CD4-positive, alpha-beta T cell treated with Interleukin-4 for 4 hours (primary cell): ENCODE data around the gene HRG.
A peak's percentile ranks its signal among the peaks of the same experiment; 100 is the strongest.
"Not testable (repeated sequence)": the region's sequence is repeated elsewhere in the genome, so short reads cannot be mapped to it uniquely, and the experiment has no call there.

ENCODE experiments used
- DNase-seq: peaks from one replicate; pipeline ENCODE4 v3.0.0-alpha.2; 2020

The HRG gene

DNA sequence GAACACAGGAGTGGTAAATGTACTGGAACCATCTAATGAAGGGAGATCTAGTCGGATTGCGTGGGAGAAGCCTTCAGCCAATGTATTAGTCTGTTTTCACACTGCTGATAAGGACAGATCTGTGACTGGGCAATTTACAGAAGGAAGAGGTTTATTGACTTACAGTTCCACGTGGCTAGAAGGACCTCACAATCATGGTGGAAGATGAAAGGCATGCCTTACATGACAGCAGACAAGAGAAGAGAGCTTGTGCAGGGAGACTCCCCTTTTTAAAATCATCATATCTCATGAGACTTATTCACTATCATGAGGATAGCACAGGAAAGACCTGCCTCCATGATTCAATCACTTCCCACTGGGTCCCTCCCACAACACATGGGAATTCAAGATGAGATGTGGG, 17.0 kb downstream of the HRG start:
- no peak for DNase-seq

DNA sequence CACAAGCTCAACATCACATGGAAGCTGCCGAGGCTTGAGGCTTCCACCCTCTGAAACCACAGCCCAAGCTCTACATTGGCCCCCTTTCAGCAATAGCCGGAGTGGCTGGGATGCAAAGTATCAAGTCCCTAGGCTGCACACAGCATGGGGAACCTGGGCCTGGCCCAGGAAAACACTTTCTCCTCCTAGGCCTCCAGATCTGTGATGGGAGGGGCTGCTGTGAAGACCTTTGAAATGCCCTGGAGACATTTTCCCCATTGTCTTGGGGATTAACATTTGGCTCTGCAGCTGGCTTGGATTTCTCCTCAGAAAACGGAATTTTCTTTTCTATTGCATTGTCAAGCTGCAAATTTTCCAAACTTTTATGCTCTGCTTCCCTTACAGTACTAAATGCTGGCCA, 18.2 kb downstream of the HRG start:
- DNase-seq: no peak

DNA sequence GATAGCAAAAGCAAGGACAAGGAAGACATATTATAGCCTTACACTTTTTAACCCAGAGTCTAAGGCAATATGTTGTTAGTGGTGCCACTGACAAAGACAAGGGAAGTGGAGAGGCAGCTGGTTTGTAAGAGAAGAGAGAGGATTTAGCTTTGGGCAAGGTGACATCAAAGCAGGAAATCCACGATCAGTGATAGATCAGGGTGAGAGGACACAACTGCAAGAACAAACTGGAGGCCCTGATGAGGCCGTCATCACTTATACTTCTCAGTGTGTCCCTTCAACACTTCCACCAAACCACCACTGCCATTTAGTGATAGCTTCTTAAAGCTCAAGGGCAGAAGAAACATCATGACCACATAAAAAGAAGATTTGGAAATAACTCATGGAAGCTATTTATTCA, 20.7 kb downstream of the HRG start:
- DNase-seq: not testable (repeated sequence)

DNA sequence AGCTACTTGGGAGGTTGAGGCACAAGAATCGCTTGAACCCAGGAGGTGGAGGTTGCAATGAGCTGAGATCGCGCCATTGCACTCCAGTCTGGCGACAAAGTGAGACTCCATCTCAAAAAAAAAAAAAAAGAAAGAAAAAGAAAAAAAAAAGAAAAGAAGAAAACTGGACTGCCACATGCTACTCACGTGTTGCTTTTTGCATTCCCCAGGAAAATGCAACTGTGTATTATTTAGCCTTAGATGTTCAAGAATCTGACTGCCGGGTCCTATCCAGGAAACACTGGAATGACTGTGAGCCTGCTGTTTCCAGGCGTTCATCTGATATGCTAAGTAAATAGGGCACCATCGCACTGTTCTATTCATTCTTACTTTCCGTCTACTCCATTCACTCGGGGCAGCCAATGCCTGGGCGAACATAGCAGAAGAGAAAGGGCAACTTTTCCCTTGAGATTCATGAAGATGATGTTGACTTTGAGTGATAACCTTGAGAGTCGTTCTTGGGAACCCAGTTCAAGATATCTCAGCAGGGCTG, 21.4 kb downstream of the HRG start:
- no peak for DNase-seq

DNA sequence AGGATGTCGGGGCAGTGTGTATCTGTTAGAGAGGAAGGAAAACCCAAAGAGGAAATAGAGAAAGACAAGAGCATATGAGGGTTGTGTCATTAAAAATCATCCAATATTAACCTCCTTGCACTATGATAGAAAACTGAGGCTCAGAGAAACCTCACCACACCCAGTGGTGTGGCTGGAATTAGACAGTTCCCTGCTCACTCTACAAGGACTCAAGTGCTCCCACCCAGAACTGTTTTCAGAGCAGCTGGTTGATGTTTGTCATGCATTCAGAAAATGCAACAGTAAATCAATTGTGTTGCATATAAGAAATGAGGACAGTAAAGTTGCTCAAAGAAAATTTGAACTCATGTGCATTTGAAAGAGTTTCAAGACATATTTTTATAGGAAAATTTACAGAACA, 24.5 kb downstream of the HRG start:
- not testable (repeated sequence) for DNase-seq

DNA sequence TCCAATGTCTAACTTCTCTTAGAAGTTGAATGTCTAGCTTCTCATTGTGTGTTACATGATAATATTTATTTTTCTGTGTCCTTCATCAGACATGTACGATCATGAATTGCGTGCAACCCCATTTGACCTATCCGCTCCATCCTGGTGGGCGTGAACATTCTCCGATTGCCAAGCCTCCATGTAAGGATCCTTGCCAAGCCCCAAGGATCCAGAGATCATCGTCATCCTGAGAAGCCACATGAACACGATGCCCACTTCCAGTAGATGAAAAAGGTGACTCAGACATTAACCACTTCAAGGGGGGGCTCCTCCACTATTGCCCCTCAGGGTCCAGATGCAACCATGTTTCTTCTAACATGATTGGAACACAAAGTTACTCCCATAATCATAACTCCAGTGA, 25.9 kb downstream of the HRG start:
- no peak for DNase-seq

DNA sequence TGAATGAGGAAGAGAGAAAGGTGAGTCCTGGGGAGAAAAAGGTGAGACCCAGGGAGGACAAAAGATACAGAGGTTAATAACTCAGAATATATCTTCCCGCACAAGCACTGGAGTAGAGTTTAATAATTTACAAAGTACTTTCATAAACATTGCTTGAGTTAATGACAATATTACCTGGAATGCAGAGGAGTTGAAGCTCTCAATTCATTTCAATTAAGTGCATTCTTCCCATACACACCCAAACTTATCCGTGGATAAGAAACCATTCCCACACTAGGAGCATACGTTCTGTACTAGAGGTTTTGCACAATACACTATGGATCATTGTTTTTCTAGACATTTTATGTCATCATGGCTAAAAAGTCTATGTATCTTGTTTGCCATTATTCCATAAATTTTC, 28.0 kb downstream of the HRG start:
- DNase-seq: no peak

DNA sequence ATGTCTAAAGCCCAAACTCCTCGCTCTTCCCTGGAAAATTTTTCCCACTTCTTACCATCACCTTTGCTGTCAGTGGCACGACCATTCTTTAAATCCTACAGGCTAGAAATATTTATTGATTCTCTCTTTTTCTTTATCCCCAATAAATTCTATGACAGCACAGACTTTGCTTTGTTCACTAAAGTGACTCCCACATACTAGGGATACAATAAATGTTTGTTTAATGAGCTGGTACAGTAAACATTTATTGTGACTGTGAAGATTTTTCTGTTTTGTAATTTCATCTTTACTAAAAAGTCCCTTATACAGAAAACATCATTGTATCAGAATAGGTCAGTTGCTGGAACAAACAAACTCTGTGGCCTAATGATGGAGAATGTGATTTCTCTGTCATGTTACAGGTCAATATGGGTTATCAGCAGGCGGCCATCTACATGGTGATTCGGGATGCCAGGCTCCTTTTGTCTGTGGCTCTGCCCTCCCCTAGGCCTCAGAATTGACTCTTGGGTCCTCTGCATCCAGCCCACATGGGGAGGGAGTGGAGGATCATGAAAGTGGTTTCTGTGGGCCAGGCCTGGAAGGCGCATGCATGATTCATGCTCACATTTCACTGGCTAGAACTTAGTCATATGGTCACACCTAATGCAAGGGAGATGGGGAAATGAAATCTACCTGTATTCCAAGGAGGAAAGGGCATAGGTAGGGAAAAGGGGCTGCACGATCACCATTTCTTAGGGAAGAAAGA, 28.6 kb downstream of the HRG start:
- DNase-seq: no peak

DNA sequence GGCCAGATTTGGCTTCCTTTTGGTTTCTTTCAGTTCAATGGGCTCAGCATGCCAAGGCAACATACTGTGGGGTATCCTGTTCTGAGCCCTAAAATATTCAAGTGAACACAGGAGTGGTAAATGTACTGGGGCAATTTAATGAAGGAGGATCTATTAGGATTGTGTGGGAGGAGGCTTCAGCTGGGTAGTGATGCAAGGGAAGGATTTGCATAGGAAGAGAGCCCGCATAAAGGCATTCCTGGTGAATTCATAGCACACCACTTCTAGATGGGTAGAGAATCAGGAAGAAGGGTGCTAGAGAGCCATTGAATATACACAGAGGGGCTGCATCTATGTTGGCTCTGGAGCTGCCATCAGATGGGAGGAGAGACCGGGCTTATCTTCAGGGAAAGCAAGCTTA, 30.7 kb downstream of the HRG start:
- DNase-seq: no peak

DNA sequence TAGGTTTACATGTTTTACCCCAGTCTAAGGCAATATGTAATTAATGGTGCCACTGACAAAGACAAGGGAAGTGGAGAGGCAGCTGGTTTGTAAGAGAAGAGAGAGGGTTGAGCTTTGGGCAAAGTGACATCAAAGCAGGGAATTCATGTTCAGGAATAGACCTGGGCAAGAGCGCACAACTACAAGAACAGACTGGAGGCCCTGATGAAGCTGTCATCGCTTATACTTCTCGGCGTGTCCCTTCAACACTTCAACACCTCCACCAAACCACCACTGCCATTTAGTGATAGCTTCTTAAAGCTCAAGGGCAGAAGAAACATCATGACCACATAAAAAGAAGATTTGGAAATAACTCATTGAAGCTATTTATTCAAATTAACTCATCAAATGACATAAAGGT, 31.7 kb downstream of the HRG start:
- no peak for DNase-seq

DNA sequence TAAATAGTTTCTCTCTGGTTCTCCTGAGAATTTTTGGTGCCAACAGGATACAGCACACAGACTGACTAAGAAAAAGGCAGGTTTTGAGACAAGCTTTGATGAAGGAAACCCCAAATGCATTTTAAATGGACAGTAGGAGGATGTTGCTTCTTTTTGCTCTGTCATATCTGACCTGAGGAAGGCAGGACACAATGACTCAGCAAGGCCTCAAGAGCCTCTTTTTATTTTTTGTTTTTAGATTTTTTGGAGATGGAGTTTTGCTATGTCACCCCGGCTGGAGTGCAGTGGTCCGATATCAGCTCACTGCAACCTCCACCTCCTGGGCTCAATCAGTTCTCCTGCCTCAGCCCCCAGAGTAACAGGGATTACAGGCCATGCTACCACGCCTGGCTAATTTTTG, 34.5 kb downstream of the HRG start:
- DNase-seq: no peak

DNA sequence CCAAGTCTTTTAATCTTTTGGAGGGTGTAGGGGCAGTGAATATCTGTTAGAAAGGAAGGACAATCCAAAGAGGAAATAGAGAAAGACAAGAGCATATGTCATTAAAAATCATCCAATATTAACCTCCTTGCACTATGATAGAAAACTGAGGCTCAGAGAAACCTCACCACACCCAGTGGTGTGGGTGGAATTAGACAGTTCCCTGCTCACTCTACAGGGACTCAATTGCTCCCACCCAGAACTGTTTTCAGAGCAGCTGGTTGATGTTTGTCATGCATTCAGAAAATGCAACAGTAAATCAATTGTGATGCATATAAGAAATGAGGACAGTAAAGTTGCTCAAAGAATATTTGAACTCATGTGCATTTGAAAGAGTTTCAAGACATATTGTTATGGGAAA, 36.6 kb downstream of the HRG start:
- not testable (repeated sequence) for DNase-seq

DNA sequence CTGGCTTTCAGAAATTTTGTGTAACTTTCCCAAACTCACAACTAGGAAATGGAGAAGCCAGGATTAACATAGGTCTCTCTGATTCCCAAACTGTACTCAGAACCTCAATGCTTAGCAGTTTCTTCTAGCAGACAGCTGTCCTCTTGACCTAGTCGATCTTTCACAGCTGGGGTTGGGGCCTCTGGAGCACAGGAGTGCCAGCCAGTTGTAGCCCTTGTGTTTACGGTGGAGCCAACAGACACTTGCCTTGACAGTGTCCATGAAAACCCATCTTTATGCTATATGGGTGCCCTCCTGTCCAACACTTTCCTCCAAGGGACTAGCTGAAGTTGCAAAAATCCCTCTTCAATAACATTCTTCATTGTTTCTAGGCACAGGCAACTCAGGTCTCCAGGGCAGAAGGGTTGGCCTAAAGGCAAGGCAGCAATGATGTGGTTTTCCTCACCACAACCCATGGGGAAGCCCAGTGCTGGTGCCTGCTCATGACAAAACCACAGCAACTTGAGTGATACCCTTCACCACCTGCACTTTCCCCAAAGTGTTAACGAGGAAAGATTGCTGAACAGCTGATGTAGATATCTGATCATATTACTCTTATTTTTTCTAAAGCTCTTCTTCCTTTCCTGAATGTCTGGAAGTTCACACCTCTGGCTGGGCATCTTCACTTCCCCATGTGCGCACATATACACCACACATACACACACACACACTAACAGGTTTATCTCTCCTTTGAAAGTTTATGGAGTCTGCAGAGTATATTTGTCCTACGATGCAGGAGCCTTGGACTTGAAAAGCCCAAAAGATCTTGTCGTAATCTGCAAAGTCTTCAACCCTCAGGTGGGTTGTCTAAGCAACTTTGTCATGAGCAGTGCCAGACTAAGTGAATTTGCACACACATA, 40.3 kb downstream of the HRG start:
- peak; percentile 61 for DNase-seq

DNA sequence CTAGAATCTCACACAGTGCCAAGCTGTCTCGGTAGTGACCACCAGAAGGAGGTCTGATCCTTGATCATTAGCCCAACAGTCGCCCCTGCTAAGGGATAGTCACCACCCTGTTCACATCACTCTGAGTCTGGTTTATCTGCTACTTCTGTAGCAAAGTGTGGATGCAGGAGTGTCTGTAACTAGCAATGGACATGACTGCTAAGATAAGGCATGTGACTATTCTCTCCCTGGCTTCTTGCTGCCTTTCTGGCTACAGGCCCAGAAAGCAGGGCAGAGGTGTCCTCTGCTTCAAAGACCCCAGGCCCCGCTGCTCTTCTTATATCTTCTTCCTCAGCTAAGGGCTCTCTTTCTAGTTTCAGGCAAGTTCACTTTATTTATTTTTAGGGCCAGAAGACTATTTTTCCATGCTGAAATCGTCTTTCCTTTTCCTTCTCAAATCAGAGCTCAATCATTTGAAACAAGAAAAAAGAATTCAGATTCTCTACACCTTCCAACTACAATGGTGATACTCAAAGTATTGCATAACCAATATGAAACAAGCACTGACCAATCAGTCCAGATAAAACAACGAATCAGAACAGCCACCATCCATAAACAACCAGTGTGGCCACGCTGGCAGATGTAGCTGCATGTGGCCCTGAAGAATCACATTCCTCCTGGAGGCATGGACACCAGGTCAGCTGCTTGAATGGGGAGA, 43.3 kb downstream of the HRG start:
- DNase-seq: no peak

DNA sequence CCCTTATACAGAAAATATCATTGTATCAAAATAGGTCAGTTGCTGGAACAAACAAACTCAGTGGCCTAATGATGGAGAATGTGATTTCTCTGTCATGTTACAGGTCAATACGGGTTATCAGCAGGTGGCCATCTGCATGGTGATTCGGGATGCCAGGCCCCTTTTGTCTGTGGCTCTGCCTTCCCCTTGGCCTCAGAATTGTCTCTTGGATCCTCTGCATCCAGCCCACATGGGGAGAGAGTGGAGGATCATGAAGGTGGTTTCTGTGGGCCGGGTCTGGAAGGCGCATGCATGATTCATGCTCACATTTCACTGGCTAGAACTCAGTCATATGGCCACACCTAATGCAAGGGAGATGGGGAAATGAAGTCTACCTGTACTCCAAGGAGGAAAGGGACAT, 44.9 kb downstream of the HRG start:
- DNase-seq: not testable (repeated sequence)

DNA sequence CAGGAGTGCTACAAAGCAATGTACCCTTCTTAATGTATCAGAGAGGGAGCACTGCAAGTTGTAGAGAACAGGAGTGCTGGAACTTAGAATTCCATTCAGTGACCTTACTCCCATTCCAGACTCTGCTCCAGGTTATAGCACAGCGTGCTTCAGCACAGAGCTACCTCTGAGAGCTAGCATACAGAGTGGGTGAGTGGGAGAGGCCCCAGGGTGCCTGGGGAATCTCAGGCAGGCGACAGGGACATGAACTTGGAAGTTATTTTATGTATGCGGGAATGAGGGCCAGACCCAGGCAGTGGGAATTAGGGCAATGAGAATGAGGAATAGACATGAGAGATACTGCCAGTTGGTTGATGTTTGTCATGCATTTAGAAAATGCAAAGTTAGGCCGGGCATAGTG, 47.7 kb downstream of the HRG start:
- no peak for DNase-seq

DNA sequence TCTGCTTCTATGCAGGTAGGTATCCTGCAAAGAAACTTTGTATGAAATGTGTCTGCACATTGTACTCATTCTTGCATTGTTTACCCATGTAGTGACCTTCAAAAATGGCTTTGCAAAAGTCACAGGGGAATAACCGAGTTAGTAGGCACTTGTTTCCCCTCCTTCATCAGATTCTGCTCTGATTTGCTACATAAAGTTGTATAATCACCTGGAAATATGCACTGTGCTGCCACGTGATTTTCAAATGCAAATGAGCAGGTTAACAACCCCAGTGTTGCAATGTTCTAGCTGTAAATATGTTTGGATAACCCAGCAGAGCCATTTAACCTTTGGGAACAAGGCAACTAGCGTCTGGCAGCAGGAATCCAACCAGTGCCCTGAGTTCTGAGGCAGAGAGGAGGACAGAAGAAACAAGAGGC, 51.2 kb downstream of the HRG start, which contains the start of gene KNG1:
TSS of gene KNG1 (plus strand) at position 321 of the 419 bp plus-strand sequence. CDS start 184 bp downstream, outside the sequence.
- DNase-seq: no peak

DNA sequence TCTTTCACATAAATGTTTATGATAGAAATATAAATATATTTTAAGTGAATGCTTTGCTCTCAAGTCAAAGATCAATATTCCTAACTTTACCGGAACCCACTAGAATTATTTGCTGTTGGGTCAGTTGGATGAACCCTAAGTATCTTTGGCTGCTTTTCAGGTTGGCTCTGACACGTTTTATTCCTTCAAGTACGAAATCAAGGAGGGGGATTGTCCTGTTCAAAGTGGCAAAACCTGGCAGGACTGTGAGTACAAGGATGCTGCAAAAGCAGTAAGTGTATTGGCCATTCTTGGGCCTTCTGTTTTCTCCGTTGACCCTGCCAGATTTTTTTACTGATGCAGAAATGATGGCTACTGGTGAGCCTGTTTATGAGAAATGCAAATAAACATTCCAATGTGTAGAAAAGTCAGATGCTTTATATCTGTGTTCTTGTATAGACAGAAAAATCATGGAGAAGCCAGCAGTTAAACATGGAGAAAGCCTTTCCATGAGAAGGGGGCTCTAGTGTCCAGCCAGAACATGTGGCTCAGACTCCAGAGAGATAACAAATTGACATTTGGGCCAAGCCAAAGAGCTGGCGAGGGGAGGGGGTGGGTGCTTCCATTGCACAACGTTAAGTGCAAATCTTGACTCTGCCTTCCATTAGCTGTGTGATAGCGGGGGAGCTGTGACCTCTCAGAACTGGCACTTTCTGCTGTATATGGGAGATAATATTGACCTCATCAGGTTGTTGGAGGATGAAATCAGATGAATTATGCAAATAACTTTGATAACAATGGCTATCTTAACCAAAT, 54.3 kb downstream of the HRG start:
- DNase-seq: no peak

DNA sequence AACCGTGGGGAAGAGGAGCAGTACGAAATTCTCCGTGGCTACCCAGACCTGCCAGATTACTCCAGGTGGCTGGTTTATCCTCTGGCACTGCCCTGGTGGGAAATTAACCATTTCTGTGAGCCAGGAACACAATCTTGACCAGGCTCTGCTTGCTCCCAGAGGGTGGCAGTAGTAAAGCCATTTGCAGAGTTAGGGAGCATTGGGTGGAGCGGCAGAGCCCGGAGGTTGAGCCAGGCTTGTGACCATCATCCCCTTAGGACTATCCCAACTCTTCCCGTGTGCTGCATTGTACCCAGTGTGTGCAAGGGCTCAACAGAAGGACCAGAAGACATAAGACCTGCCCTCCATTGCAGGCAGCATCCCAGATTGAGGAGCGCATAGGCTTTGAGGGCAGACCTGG, 56.6 kb downstream of the HRG start:
- no peak for DNase-seq

DNA sequence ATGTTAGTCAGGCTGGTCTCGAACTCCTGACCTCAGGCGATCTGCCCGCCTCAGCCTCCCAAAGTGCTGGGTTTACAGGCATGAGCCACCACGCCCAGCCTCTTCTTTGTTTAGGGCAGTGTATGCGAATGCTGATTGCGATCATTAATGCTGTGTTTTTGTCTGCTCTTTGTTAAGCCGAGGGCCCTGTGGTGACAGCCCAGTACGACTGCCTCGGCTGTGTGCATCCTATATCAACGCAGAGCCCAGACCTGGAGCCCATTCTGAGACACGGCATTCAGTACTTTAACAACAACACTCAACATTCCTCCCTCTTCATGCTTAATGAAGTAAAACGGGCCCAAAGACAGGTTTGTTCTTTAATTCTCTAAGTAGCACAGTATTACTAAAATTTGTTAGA, 59.1 kb downstream of the HRG start:
- no peak for DNase-seq
